Osteocyte (in vitro differentiated cells): ENCODE data around the gene FRAS1. TPM values are rescaled to one million over a fixed set of nuclear protein-coding genes. Genes with fewer than 3 reads are reported as not detected.

ENCODE experiments used
- DNase-seq: peaks from one replicate; pipeline ENCODE4 v3.0.0; 2021; ENCODE audit warnings: mixed read lengths; ENCODE audit not compliant: unreplicated experiment; ENCODE audit errors: extremely low spot score
- H3K27ac Mint-ChIP-seq: one replicate; pipeline ENCODE4 v1.8.0; 2021; ENCODE audit warnings: mild to moderate bottlenecking, mixed read lengths; ENCODE audit not compliant: unreplicated experiment
- H3K27me3 Mint-ChIP-seq: one replicate; pipeline ENCODE4 v1.8.0; 2021; ENCODE audit warnings: mixed read lengths; ENCODE audit not compliant: unreplicated experiment
- H3K36me3 Mint-ChIP-seq: one replicate; pipeline ENCODE4 v1.8.0; 2021; ENCODE audit warnings: mixed read lengths; ENCODE audit not compliant: unreplicated experiment
- H3K4me1 Mint-ChIP-seq: one replicate; pipeline ENCODE4 v1.8.0; 2021; ENCODE audit warnings: mixed read lengths; ENCODE audit not compliant: unreplicated experiment
- H3K4me3 Mint-ChIP-seq: one replicate; pipeline ENCODE4 v1.8.0; 2021; ENCODE audit warnings: mild to moderate bottlenecking, moderate library complexity, mixed read lengths; ENCODE audit not compliant: unreplicated experiment
- H3K9me3 Mint-ChIP-seq: one replicate; pipeline ENCODE4 v1.8.0; 2021; ENCODE audit warnings: mixed read lengths; ENCODE audit not compliant: unreplicated experiment
- total RNA-seq: library from RNA; stranded (reverse); gene quantifications from 2 replicates; pipeline ENCODE4 v1.2.1, GENCODE V29; 2021
- TF ChIP-seq, protein P1 (sequence below): fragments of 200-600 bp; sonication (generic); IDR thresholded peaks from 2 replicates; pipeline ENCODE4 v1.5.0; 2021; ENCODE audit warnings: antibody characterized with exemption, mild to moderate bottlenecking, moderate library complexity

The FRAS1 gene
- total RNA-seq, 1 donor from 2014 or later = 0.89 TPM

DNA sequence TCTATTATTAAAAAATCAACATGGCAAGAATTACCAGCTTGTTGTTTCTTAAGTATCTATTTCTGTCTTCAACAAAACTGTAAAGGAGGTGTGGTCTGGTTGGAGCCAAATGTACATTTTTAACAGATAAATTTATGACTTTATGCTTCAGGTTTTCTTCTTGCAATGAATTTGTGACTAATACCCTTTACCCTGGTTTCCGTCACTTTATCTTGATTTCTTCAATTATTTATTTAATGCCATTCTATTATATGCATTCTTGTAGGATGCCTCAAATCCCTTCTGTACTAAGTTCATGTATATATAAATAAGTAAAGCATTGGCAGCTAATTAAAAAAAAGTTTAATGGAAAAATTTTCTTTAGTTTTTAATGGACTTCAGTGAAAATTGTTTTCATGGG lies 453.0 kb downstream of the FRAS1 start:
- Mint-ChIP-seq H3K9me3 (no peaks in the 10 kb centered on the region), H3K4me1 (no peaks in the 10 kb centered on the region), H3K27ac (no peak overlapping the region), H3K27me3 (peaks cover 20% of the 10 kb centered on the region), H3K36me3 (no peaks in the 10 kb centered on the region), H3K4me3 (no peak overlapping the region)
- TF ChIP-seq, protein P1, sequence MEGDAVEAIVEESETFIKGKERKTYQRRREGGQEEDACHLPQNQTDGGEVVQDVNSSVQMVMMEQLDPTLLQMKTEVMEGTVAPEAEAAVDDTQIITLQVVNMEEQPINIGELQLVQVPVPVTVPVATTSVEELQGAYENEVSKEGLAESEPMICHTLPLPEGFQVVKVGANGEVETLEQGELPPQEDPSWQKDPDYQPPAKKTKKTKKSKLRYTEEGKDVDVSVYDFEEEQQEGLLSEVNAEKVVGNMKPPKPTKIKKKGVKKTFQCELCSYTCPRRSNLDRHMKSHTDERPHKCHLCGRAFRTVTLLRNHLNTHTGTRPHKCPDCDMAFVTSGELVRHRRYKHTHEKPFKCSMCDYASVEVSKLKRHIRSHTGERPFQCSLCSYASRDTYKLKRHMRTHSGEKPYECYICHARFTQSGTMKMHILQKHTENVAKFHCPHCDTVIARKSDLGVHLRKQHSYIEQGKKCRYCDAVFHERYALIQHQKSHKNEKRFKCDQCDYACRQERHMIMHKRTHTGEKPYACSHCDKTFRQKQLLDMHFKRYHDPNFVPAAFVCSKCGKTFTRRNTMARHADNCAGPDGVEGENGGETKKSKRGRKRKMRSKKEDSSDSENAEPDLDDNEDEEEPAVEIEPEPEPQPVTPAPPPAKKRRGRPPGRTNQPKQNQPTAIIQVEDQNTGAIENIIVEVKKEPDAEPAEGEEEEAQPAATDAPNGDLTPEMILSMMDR = no peak
- no peak for DNase-seq

DNA sequence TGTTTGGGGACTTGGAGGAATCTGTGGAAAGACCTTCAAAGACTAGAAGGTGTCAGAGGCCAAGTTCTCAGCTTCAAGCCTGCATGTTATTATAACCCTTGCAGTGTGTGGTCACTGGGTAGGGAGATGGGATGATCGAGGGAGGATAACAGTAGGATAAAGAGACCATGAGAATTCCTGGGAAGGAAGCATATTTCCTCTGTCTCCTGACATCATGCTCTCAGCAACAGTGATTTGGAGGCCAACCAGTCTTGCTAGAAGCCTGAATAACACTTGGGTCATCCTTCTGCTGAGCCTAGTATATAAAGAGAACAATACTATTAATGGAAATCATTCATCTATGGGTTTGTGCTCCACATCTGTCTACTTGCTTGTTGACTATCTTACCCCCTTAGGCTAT lies 453.6 kb downstream of the FRAS1 start:
- Mint-ChIP-seq H3K36me3 (no peaks in the 10 kb centered on the region), H3K4me1 (no peaks in the 10 kb centered on the region), H3K27me3 (peaks cover 18% of the 10 kb centered on the region), H3K4me3 (no peak overlapping the region), H3K27ac (no peak overlapping the region), H3K9me3 (no peaks in the 10 kb centered on the region)
- DNase-seq = no peak
- TF ChIP-seq, protein P1 = no peak

DNA sequence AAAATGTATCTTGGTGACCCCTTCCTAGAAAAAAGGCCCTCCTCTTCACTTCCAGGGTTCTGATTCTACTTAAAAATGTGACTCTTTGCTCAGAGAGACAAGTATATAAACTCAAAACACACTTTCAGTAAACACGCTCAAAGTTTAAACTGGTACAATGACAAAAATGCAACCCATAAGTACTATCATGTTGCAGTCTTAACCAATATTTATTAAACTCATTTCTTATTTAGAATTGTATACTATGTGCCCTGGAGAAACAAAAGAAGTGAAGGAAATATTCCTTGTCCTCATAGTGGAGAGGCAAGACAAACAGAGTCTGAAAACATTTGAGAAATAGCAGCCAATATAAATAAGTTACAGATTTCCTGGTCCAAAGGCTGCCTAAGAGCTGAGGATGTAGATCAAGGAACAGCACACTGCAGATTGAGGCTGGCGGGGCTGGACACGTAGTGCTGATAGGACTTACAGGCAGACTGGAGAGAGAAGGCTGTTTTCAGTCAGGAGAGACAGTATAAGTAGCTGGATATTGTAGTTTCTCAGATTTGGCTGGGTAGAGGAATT lies 455.3 kb downstream of the FRAS1 start:
- TF ChIP-seq, protein P1 = no peak
- Mint-ChIP-seq H3K27me3 (peaks cover 17% of the 10 kb centered on the region), H3K4me1 (peaks cover 2% of the 10 kb centered on the region), H3K4me3 (no peak overlapping the region), H3K27ac (no peak overlapping the region), H3K36me3 (no peaks in the 10 kb centered on the region), H3K9me3 (no peaks in the 10 kb centered on the region)
- no peak for DNase-seq

DNA sequence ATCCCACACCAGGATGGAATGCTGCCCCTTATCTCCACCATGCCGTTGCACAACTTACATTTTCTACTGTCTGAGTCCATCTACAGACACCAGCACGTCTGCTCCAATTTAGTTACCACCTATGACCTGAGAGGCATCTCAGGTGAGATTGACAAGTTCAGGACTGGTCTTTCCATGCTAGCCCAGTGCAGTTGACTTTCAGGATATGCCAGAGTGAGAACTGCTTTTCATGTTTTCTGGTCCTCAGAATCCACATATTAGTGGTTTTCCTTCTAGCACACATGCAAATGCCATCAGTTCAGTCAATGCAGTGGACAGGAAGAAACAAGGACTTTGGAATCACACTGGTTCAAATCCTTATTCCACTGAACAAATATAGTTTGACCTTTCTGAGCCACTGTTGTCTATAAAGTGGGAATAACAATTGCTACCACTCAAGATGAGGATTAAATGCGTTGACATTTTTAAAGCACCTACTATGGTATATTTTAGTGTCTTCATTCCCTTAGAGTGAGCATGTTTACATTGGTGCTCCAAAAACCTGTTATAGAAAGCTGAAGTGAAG lies 456.4 kb downstream of the FRAS1 start:
- Mint-ChIP-seq H3K4me1 (peaks cover 2% of the 10 kb centered on the region), H3K4me3 (no peak overlapping the region), H3K27ac (no peak overlapping the region), H3K27me3 (peaks cover 12% of the 10 kb centered on the region), H3K36me3 (no peaks in the 10 kb centered on the region), H3K9me3 (no peaks in the 10 kb centered on the region)
- DNase-seq = no peak
- TF ChIP-seq, protein P1 = no peak

DNA sequence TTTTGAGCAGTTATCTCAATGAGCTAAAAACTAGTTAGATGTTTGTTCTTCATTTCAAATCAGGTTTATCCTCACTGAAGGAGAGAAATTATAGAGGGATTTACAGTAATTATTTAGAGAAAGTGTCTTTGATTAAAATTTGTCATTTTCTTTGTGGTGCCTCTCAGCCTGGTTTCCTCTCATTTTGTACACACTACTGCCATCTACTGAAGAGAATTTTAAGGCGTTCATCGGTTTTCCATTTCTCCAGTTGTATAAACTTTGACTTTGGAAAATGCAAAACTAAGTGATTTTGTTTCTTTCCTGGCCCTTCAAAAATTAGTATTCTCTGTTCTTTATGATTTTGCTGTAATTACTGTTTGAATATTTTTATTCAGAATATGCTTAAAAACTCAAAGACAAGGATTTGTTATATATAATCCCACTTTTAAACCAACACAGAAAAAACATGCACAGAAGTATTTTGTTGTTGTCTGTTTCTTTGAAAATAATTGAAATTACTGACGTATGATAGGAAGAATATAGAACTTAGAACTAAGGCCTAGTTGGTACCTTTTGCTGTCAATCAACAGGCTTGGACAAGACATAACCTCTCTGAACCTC lies 460.0 kb downstream of the FRAS1 start:
- no peaks in the 10 kb centered on the region for H3K36me3 Mint-ChIP-seq
- H3K27me3 Mint-ChIP-seq = peaks cover 19% of the 10 kb centered on the region
- H3K4me3 Mint-ChIP-seq = no peak overlapping the region
- no peak overlapping the region for H3K27ac Mint-ChIP-seq
- TF ChIP-seq, protein P1 = peak; percentile 78
- no peaks in the 10 kb centered on the region for H3K9me3 Mint-ChIP-seq
- DNase-seq = no peak
- peaks cover 16% of the 10 kb centered on the region for H3K4me1 Mint-ChIP-seq
